ENCODE measurements around the gene ADPRH. TPM values are rescaled to one million over a fixed set of nuclear protein-coding genes. Genes with fewer than 3 reads are reported as not detected.
"Not testable (repeated sequence)": the region's sequence is repeated elsewhere in the genome, so short reads cannot be mapped to it uniquely, and the experiment has no call there.

Gene ADPRH
- total and polyA plus RNA-seq, 8 donors = 2.7 to 9.5 (median 5.0) TPM

DNA sequence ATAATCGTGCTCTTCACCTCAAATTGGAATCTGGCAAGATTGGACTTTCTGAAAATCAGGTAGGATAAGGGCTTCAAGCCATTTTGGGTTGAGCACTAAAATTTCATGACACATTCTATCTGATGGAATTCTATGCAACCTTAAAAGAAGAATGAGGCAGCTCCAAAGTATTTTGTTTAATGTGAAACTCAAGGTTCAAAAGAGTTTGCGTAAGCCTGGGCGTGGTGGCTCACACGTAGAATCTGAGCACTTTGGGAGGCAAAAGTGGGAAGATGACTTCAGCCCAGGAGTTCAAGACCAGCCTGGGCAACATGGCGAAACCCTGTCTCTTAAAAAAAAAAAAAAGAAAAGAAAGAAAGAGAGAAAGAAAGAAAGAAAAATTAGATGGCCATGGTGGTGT, 14.8 kb downstream of the ADPRH start:
- TF ChIP-seq, protein P1, sequence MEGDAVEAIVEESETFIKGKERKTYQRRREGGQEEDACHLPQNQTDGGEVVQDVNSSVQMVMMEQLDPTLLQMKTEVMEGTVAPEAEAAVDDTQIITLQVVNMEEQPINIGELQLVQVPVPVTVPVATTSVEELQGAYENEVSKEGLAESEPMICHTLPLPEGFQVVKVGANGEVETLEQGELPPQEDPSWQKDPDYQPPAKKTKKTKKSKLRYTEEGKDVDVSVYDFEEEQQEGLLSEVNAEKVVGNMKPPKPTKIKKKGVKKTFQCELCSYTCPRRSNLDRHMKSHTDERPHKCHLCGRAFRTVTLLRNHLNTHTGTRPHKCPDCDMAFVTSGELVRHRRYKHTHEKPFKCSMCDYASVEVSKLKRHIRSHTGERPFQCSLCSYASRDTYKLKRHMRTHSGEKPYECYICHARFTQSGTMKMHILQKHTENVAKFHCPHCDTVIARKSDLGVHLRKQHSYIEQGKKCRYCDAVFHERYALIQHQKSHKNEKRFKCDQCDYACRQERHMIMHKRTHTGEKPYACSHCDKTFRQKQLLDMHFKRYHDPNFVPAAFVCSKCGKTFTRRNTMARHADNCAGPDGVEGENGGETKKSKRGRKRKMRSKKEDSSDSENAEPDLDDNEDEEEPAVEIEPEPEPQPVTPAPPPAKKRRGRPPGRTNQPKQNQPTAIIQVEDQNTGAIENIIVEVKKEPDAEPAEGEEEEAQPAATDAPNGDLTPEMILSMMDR (IDR thresholded peaks at IDR 0.05) = no peak
- ATAC-seq = no peak
- WGBS, 2 donors = 80 to 92% methylated on average over 5 of the region's 5 CpGs

DNA sequence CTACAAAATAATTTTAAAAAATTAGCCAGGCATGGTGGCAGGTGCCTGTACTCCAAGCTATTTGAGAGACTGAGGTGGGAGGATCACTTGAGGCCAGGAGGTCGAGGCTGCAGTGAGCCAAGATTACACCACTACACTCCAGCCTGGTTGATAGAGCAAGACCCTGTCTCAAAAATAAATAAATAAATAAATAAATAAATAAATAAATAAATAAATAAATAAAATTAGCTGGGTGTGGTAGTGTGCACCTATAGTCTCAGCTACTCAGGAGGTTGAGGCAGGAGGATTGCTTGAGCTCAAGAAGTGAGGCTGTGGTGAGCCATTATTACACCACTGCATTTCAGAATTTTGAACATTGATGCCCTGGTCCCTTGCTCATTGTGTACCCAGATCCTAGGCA, 15.6 kb downstream of the ADPRH start:
- H3K4me1 ChIP-seq = peaks cover 6 to 24% (median 11%) of the 10 kb centered on the region in 3 donors
- FAIRE-seq; ATAC-seq; H3K9me3 ChIP-seq; intact Hi-C loops (cut with DNase I); H3K4me3 ChIP-seq; H3K27me3 ChIP-seq; H3K27ac ChIP-seq; DNase-seq; H3K36me3 ChIP-seq: not testable (repeated sequence)
- 91 to 95% methylated on average over 1 of the region's 1 CpG for WGBS, 2 donors

More for the DNA sequence above, 14.8 kb downstream of the ADPRH start:
- Histone ChIP-seq H3K4me3 (no peak overlapping the region), H3K36me3 (no peaks in the 10 kb centered on the region), H3K4me1 (peaks cover 6 to 24% (median 11%) of the 10 kb centered on the region in 3 donors), H3K27ac (no peak overlapping the region), H3K27me3 (no peaks in the 10 kb centered on the region), H3K9me3 (no peaks in the 10 kb centered on the region)
- no peak for FAIRE-seq
- DNase-seq = no peak
- intact Hi-C loops (cut with DNase I) = no loop called here

DNA sequence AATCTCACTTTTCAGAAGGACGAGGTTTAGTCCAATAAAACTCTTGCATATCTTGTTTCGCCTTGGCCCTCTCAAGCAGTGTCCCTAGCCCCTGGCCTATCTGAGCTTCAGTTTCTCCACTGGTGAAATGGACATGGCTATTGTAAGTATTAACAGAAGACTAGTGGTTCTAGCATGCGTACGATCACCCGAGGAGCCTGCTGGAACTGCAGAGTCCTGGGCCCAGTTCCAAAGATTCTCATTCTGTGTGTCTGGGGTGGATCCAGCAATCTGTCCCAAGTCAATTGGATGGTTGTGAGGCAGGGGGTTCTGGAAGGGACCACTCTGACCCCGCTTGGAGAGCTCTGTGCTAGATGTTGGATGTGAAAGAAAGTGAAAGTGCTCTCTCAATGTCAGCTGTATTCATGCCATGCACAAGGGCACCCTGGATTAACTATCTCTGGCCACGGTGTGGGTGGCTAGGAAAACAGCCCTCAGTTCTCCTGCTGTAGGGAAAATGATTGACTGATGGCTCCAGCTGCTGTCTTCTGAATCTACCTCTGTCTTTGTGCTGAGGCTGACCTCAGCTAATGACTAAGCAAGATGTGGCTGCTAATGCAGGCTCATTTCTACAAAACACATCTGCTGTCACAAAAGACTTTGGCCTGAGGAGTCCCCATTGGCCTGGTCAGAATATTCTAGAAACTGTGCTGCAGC, 16.5 kb downstream of the ADPRH start:
- TF ChIP-seq, protein P1 (IDR thresholded peaks at IDR 0.05) = no peak
- H3K36me3 ChIP-seq = no peaks in the 10 kb centered on the region
- no peak for FAIRE-seq
- intact Hi-C loops (cut with DNase I) = no loop called here
- DNase-seq = no peak
- H3K4me1 ChIP-seq = peaks cover 6 to 24% (median 11%) of the 10 kb centered on the region in 3 donors
- no peak overlapping the region for H3K4me3 ChIP-seq
- no peak overlapping the region for H3K27ac ChIP-seq
- ATAC-seq = peak in 2 of 4 donors; percentile 8 to 18
- H3K9me3 ChIP-seq = no peaks in the 10 kb centered on the region
- H3K27me3 ChIP-seq = no peaks in the 10 kb centered on the region
- 84% methylated on average over 7 of the region's 7 CpGs for WGBS, 2 donors

DNA sequence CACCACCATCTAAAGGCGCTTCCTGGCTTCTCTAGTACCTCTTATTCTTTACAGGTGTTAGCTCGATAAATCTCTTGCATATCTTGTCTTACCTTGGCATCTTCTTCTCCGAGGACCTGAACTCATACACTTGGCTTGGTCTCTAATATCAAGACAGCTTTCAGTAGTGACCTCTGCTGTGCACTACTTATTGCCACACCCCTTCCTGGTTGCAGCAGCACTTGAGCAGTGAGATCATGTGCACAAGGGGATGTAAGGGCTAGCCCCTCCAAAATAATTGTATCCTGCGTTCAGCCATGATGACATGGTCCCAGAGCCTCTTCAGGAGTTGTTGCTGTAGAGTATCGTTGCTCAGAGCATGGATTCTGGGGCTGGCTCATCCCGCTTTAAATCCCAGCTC, 17.1 kb downstream of the ADPRH start:
- WGBS, 2 donors = 92 to 98% methylated on average over 6 of the region's 6 CpGs
- DNase-seq (no peak), ATAC-seq (no peak), FAIRE-seq (no peak)
- Histone ChIP-seq H3K9me3 (no peaks in the 10 kb centered on the region), H3K4me3 (no peak overlapping the region), H3K4me1 (peaks cover 6 to 24% (median 11%) of the 10 kb centered on the region in 3 donors), H3K36me3 (no peaks in the 10 kb centered on the region), H3K27me3 (no peaks in the 10 kb centered on the region), H3K27ac (no peak overlapping the region)
- TF ChIP-seq, protein P1 (IDR thresholded peaks at IDR 0.05) = no peak
- intact Hi-C loops (cut with DNase I) = no loop called here

DNA sequence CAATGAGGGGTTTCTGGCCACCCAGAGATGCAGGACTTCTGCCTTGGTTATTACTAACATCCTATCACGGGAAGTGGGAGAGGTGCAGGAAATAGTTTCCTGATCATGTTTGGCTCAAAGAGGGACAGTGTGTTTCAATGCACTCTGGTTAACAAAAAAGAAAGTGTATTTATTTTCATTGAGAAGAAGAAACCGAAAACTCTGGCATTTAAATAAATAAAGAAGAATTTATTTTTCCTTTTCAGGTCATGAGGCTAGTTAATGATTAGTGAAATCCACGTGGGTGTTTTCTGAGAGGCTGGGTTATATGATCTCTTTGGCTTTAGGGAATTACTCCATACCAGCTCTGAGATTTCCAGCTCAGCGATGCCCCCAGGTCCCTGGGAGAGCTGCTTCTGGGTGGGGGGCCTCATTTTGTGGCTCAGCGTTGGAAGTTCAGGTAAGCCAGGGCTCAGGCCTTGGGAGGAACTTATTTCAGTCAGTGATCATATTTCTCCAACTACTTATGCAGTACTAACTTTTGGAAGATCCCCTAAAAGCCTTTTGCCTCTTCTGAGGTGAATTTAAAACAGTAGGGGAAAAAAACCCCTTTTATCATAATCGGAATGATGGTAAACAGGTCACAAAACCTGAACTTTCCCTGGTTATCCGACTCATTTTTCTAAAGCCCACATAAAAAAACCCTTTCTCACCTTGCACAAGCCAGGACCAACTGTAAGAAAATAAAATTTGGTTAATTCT, 18.4 kb downstream of the ADPRH start, which contains the start of gene PLA1A:
Gene PLA1A, plus strand, starts transcription at position 338 of the 741 bp plus-strand sequence. Its CDS starts 29 bp downstream, at position 367.
- no peaks in the 10 kb centered on the region for H3K27me3 ChIP-seq
- H3K4me1 ChIP-seq = peaks cover 6 to 24% (median 11%) of the 10 kb centered on the region in 3 donors
- ATAC-seq (peak; percentile 78 to 92 (median 86)), DNase-seq (no peak), FAIRE-seq (no peak)
- TF ChIP-seq, protein P1 (IDR thresholded peaks at IDR 0.05) = no peak
- 23 to 27% methylated on average over 7 of the region's 7 CpGs for WGBS, 2 donors
- H3K4me3 ChIP-seq = no peak within 1 kb of the TSS
- no peaks in the 10 kb centered on the region for H3K9me3 ChIP-seq
- peak within 1 kb of the TSS in 2 of 4 donors; percentile 53 to 55 for H3K27ac ChIP-seq
- intact Hi-C loops (cut with DNase I) = no loop called here
- no peaks in the 10 kb centered on the region for H3K36me3 ChIP-seq

Measured in pancreas (tissue), 10 donors.